ENCODE results near the gene DHRS11.

The DHRS11 gene

GRCh38 chr17:36591434-36592315 lies at the start of gene DHRS11:
Gene DHRS11, plus strand, starts transcription at chr17:36591879. Its CDS starts 131 bp downstream, at chr17:36592010.
- peak within 1 kb of the TSS; percentile 68 for H3K4me3 ChIP-seq (ENCODE audit: low read depth, low read length)
- TF ChIP-seq CTCF (conservative IDR thresholded peaks at IDR 0.05; ENCODE audit: low read depth, low read length), result no peak
- peak; percentile 75 for DNase-seq (ENCODE audit: low read depth)

DNA sequence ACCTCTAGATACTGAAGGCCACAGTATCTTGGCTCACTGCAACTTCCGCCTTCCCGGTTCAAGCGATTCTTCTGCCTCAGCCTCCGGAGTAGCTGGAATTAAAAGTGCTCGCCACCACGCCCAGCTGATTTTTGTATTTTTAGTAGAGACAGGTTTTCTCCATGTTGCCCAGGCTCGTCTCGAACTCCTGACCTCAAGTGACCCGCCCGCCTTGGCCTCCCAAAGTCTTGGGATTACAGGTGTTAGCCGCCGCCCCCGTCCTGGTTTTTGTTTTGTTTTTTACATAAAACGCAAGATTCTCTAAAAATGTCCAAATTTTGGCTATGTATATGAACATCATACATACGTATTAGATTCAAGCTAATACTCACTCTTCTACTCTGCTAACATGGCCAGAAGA lies 48.9 kb upstream of the DHRS11 start:
- H3K4me3 ChIP-seq (ENCODE audit: low read depth, low read length), result no peak overlapping the region
- DNase-seq (ENCODE audit: low read depth), result no peak
- TF ChIP-seq CTCF (conservative IDR thresholded peaks at IDR 0.05; ENCODE audit: low read depth, low read length), result no peak

DNA sequence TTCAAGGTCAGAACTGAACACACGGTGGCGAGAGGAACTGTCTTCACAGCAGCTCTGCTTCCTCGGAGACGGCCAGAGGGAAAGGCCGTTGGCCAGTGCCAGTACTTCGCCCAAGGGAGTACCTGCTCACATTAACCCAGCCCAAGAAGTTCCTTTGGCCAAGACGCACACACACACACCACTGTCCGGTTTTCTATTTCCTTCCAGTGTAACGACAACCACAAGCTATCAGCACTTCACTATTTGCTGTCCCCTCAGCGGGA lies 47.7 kb upstream of the DHRS11 start:
- no peak for DNase-seq (ENCODE audit: low read depth)
- peak; percentile 35 for TF ChIP-seq CTCF (conservative IDR thresholded peaks at IDR 0.05; ENCODE audit: low read depth, low read length)
- peak overlapping the region; percentile 98 for H3K4me3 ChIP-seq (ENCODE audit: low read depth, low read length)

GRCh38 chr17:36544307-36545076 lies 47.2 kb upstream of the DHRS11 start, which contains the start of gene GGNBP2:
Gene GGNBP2, plus strand, starts transcription at chr17:36544919. Its CDS starts 806 bp downstream, at chr17:36545725.
- DNase-seq (ENCODE audit: low read depth), result peak; percentile 97
- TF ChIP-seq CTCF (conservative IDR thresholded peaks at IDR 0.05; ENCODE audit: low read depth, low read length), result no peak
- H3K4me3 ChIP-seq (ENCODE audit: low read depth, low read length), result peak within 1 kb of the TSS; percentile 98

DNA sequence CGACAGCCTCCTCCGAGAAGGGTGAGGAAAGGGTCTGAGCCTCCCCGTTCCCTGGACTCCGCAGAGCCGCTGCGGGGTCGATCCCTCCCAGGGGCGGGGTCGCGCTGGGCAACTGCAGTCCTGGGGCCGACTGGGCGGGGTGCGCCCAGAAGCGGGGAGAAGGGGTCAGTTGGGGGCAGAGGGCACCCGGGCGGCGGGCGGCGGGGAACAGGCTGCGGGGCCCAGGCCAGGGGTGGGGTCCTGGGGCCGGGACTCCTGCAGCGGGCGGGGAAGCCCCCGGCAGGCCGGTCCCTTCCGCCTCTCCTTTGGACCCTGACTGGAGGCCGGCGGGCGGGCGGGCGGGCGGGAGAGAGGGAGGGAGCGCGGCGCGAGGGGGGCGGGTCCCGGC lies 46.6 kb upstream of the DHRS11 start:
- H3K4me3 ChIP-seq (ENCODE audit: low read depth, low read length), result peak overlapping the region; percentile 98
- no peak for DNase-seq (ENCODE audit: low read depth)
- no peak for TF ChIP-seq CTCF (conservative IDR thresholded peaks at IDR 0.05; ENCODE audit: low read depth, low read length)

DNA sequence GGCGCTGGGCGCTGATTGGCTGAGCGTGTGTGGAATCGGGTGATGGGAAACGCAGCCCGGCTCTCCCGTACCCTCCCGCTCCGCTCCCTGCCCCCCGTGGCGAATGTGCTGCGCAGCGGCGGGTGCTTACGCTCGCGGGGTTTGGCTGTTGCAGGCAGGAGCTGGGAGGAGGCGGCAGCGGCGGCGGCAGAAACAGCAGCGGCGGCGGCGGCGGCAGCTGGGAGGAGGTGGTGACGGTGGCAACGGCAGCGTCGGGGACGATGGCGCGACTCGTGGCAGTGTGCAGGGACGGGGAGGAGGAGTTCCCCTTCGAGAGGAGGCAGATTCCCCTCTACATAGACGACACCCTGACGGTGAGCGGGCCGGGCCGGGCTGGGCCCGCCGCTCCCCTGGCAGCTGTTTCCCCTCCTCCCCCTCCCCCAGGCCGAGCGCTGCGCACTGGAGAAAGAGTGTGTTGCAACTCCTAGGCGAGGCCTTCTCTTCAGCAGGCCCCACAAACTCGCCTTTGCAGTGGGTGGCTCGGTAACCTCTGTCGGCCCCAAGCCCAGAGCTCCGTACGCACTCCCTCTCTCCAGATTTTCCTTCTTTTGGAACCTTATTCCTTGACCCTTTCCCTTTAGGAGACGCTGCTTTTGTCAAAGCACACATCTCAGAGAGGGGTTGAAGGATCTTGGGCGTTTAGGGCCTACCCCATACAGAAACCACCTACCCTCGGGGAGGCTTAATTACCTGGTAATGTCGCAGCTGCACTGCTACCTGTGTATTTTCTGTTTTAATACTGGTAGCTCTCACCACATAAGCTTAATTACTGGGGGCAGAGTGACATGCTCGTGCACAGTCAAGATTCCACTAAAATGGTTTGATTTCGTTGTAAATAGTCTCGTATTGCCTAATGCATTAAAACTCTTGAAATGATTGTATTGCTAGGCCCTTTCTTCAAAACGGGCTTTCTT lies 45.9 kb upstream of the DHRS11 start:
- H3K4me3 ChIP-seq (ENCODE audit: low read depth, low read length), result peak overlapping the region; percentile 98
- TF ChIP-seq CTCF (conservative IDR thresholded peaks at IDR 0.05; ENCODE audit: low read depth, low read length), result no peak
- peak; percentile 99 for DNase-seq (ENCODE audit: low read depth)

Data from choroid plexus epithelial cell (primary cell).